H1 (cell line): ENCODE data around the gene ZBTB33. TPM values are rescaled to one million over a fixed set of nuclear protein-coding genes. Genes with fewer than 3 reads are reported as not detected.

Experiments used
- CTCF ChIA-PET: fragments of 300-600 bp; sonication (Branson Sonifier 250); formaldehyde crosslinking; loops from one replicate; lab custom pipeline; 2021; ENCODE audit not compliant: partially characterized antibody; lab: Charles Lee
- POLR2A ChIA-PET: fragments of 300-600 bp; sonication (Branson Sonifier 250); formaldehyde crosslinking; loops from one replicate; lab custom pipeline; 2021; ENCODE audit warnings: inconsistent platforms; ENCODE audit not compliant: partially characterized antibody; lab: Charles Lee
- DNase-seq, 2 experiments: peaks; one replicate each; pipeline versions ENCODE4 v3.0.0 to v3.0.0-alpha.2; 2010 to 2022; ENCODE audit warnings: low spot score in 2 of 2, low read depth in 1 of 2, mixed read lengths in 1 of 2
- FAIRE-seq: peaks from 2 replicates; lab custom pipeline; 2011; peaks lifted over from hg19 to GRCh38; lab: Jason Lieb, UNC
- H2AFZ ChIP-seq: 2 replicates; pipeline ENCODE4 v1.8.1; 2012; ENCODE audit warnings: low read length, inconsistent platforms
- H2AK5ac ChIP-seq: 2 replicates; pipeline ENCODE4 v1.6.1; 2013; ENCODE audit warnings: low read depth, low read length
- H2BK120ac ChIP-seq: replicated peaks from 2 replicates; pipeline ENCODE3; 2013; ENCODE audit warnings: low read depth, low read length, inconsistent platforms
- H2BK12ac ChIP-seq: 2 replicates; pipeline ENCODE4 v1.6.1; 2013; ENCODE audit warnings: low read depth, low read length
- H2BK15ac ChIP-seq: 2 replicates; pipeline ENCODE4 v1.6.1; 2013; ENCODE audit warnings: low read length
- H2BK20ac ChIP-seq: 2 replicates; pipeline ENCODE4 v1.6.1; 2013; ENCODE audit warnings: low read length
- H2BK5ac ChIP-seq: 2 replicates; pipeline ENCODE4 v1.6.1; 2013; ENCODE audit warnings: low read depth, low read length
- H3K14ac ChIP-seq: 2 replicates; pipeline ENCODE4 v1.6.1; 2013; ENCODE audit warnings: inconsistent platforms; ENCODE audit not compliant: insufficient read length
- H3K18ac ChIP-seq: 2 replicates; pipeline ENCODE4 v1.6.1; 2013; ENCODE audit warnings: low read length; ENCODE audit errors: extremely low read depth
- H3K23ac ChIP-seq: 2 replicates; pipeline ENCODE4 v1.6.1; 2013; ENCODE audit warnings: inconsistent platforms; ENCODE audit not compliant: insufficient read length
- H3K23me2 ChIP-seq: 2 replicates; pipeline ENCODE4 v1.6.1; 2013; ENCODE audit warnings: low read depth, low read length
- H3K27ac ChIP-seq: 2 replicates; pipeline ENCODE4 v1.6.1; 2011; ENCODE audit warnings: low read depth, low read length, inconsistent platforms
- H3K27me3 ChIP-seq, 4 experiments: replicated peaks in 1 of 4; 1 replicate in 1 of 4; 2 replicates in 3 of 4; pipeline versions ENCODE4 v1.6.1 to v1.8.1; 2011 to 2013; ENCODE audit warnings: low read length in 3 of 4, mild to moderate bottlenecking in 3 of 4, inconsistent platforms in 2 of 4, mixed read lengths in 2 of 4, moderate library complexity in 1 of 4; ENCODE audit not compliant: control insufficient read depth in 3 of 4, insufficient read depth in 3 of 4; ENCODE audit errors: extremely low read depth in 1 of 4
- H3K36me3 ChIP-seq, 4 experiments: 2 replicates each; pipeline versions ENCODE4 v1.6.1 to v1.8.1; 2011 to 2013; ENCODE audit warnings: mild to moderate bottlenecking in 4 of 4, low read length in 3 of 4, moderate library complexity in 2 of 4, control low read depth in 1 of 4, inconsistent platforms in 1 of 4; ENCODE audit not compliant: insufficient read depth in 4 of 4, control insufficient read depth in 2 of 4
- H3K4ac ChIP-seq: replicated peaks from 2 replicates; pipeline ENCODE3; 2013; ENCODE audit warnings: low read length, low read depth, mixed read lengths, inconsistent platforms; ENCODE audit not compliant: insufficient read length
- H3K4me1 ChIP-seq, 4 experiments: replicated peaks in 1 of 4; 1 replicate in 1 of 4; 2 replicates in 3 of 4; pipeline versions ENCODE4 v1.6.1 to v1.8.1; 2011 to 2013; ENCODE audit warnings: low read length in 3 of 4, inconsistent platforms in 2 of 4, mixed read lengths in 1 of 4; ENCODE audit not compliant: insufficient read depth in 4 of 4, control insufficient read depth in 3 of 4
- H3K4me2 ChIP-seq, 2 experiments: 2 replicates each; pipeline versions ENCODE4 v1.6.1 to v1.8.1; 2011 to 2013; ENCODE audit warnings: low read depth in 2 of 2, low read length in 2 of 2, control low read depth in 1 of 2, inconsistent platforms in 1 of 2, mild to moderate bottlenecking in 1 of 2; ENCODE audit not compliant: insufficient read depth in 1 of 2
- H3K4me3 ChIP-seq, 4 experiments: fragments of 200-600, 300-600 bp in 1 of 4; sonication (generic), shearing (Covaris generic), sonication (Bioruptor Twin) in 1 of 4; 2 replicates each; pipeline versions ENCODE4 v1.5.1 to v1.8.1; 2011 to 2016; ENCODE audit warnings: low read length in 4 of 4, low read depth in 3 of 4, control low read depth in 2 of 4, inconsistent platforms in 2 of 4, mild to moderate bottlenecking in 2 of 4, mixed read lengths in 1 of 4, moderate library complexity in 1 of 4; ENCODE audit not compliant: insufficient read depth in 2 of 4; ENCODE audit errors: extremely low read depth in 1 of 4
- H3K56ac ChIP-seq: replicated peaks from 2 replicates; pipeline ENCODE3; 2013; ENCODE audit warnings: low read depth, mild to moderate bottlenecking, mixed read lengths, low read length, inconsistent platforms; ENCODE audit not compliant: insufficient read length
- H3K79me1 ChIP-seq: 2 replicates; pipeline ENCODE4 v1.6.1; 2013; ENCODE audit warnings: low read depth, low read length, control low read depth
- H3K79me2 ChIP-seq, 2 experiments: 2 replicates each; pipeline versions ENCODE4 v1.6.1 to v1.8.1; 2012 to 2013; ENCODE audit warnings: low read length in 2 of 2, mild to moderate bottlenecking in 2 of 2, inconsistent platforms in 1 of 2; ENCODE audit not compliant: insufficient read depth in 2 of 2, control insufficient read depth in 1 of 2
- H3K9ac ChIP-seq, 4 experiments: replicated peaks in 1 of 4; 1 replicate in 1 of 4; 2 replicates in 3 of 4; pipeline versions ENCODE4 v1.6.1 to v1.8.1; 2011 to 2013; ENCODE audit warnings: low read depth in 3 of 4, low read length in 3 of 4, control low read depth in 2 of 4, mild to moderate bottlenecking in 2 of 4, moderate library complexity in 2 of 4, inconsistent platforms in 1 of 4; ENCODE audit errors: extremely low read depth in 1 of 4
- H3K9me3 ChIP-seq, 2 experiments: 2 replicates each; pipeline versions ENCODE4 v1.6.1 to v1.8.1; 2012 to 2013; ENCODE audit warnings: mild to moderate bottlenecking in 2 of 2, moderate library complexity in 2 of 2, control low read depth in 1 of 2, inconsistent platforms in 1 of 2, low read depth in 1 of 2, low read length in 1 of 2, mixed read lengths in 1 of 2; ENCODE audit not compliant: insufficient read depth in 2 of 2
- H4K20me1 ChIP-seq, 2 experiments: replicated peaks in 1 of 2; 2 replicates each; pipeline versions ENCODE3 to v1.8.1; 2011 to 2013; ENCODE audit warnings: inconsistent platforms in 2 of 2, low read length in 2 of 2, mild to moderate bottlenecking in 1 of 2; ENCODE audit not compliant: insufficient read depth in 2 of 2, control insufficient read depth in 1 of 2
- H4K5ac ChIP-seq: 2 replicates; pipeline ENCODE4 v1.6.1; 2013; ENCODE audit warnings: low read length, low read depth, mixed read lengths, inconsistent platforms; ENCODE audit not compliant: insufficient read length
- H4K8ac ChIP-seq: 2 replicates; pipeline ENCODE4 v1.8.0; 2013; ENCODE audit warnings: mild to moderate bottlenecking, moderate library complexity, low read length, inconsistent platforms; ENCODE audit not compliant: insufficient read depth; ENCODE audit errors: extremely low read depth
- H4K91ac ChIP-seq: replicated peaks from 2 replicates; pipeline ENCODE3; 2013; ENCODE audit warnings: low read length, mixed read lengths, inconsistent platforms; ENCODE audit not compliant: insufficient read length
- ASH2L ChIP-seq: fragments of 200-600, 300-600 bp; sonication (generic); IDR thresholded peaks from one replicate; pipeline ENCODE4 v1.7.1; 2017; ENCODE audit warnings: low read length
- TAF1 ChIP-seq: IDR thresholded peaks from 2 replicates; pipeline ENCODE4 v1.6.1; 2011; ENCODE audit warnings: mild to moderate bottlenecking, low read depth, low read length
- TAF7 ChIP-seq: optimal IDR thresholded peaks from 2 replicates; pipeline ENCODE3; 2011; ENCODE audit warnings: low read depth, mild to moderate bottlenecking, inconsistent platforms, low read length, moderate library complexity, borderline replicate concordance
- TEAD4 ChIP-seq: IDR thresholded peaks from 2 replicates; pipeline ENCODE4 v1.6.1; 2012; ENCODE audit warnings: low read depth, low read length, inconsistent platforms, mixed read lengths
- YY1 ChIP-seq: IDR thresholded peaks from 2 replicates; pipeline ENCODE4 v1.6.1; 2011; ENCODE audit warnings: low read depth, mild to moderate bottlenecking, low read length
- WGBS, 2 experiments: shearing (Covaris generic) in 1 of 2; methylation state at CpG; one replicate each; pipeline versions ENCODE4 v1.1.6 to v1.1.7; 2013 to 2015; ENCODE audit warnings: low lambda C conversion rate in 2 of 2, mixed read lengths in 2 of 2, inconsistent platforms in 1 of 2, low coverage in 1 of 2, missing lambda C conversion rate in 1 of 2; ENCODE audit not compliant: insufficient replicate concordance in 2 of 2, insufficient coverage in 1 of 2, insufficient read length in 1 of 2; ENCODE audit errors: extremely low coverage in 1 of 2, missing lambda C conversion rate in 1 of 2; 5-methylcytosine and 5-hydroxymethylcytosine counted together
- polyA plus RNA-seq, 7 experiments: library from polyadenylated mRNA; depleted of rRNA in 3 of 7; stranded (reverse) in 5 of 7; unstranded in 2 of 7; fragments of >200 nt in 5 of 7; fragments of 200-250 nt in 2 of 7; gene quantifications; 1 replicate in 5 of 7; 2 replicates in 1 of 7; 4 replicates in 1 of 7; pipeline versions ENCODE4 v1.2.1 to v1.2.3, GENCODE V29; 2011 to 2013; ENCODE audit warnings: missing spikeins in 2 of 7, mixed read lengths in 2 of 7
- total RNA-seq: library from RNA; stranded (reverse); fragmentation: NEBNext Ultra II Directional; extraction: Animal tissue kit (Norgen Biotek cat#: 25700); gene quantifications from 2 replicates; pipeline ENCODE4 v1.2.1, GENCODE V29; 2021
- TF ChIP-seq, protein P1 (sequence below): IDR thresholded peaks from 2 replicates; pipeline ENCODE4 v1.6.1; 2012; ENCODE audit warnings: inconsistent platforms

Gene ZBTB33
- total and polyA plus RNA-seq, 2 of the 8 experiments (the other 6 are each of a cell fraction or from before 2014, with no cell fraction given): 3.4 to 14.9 TPM

DNA sequence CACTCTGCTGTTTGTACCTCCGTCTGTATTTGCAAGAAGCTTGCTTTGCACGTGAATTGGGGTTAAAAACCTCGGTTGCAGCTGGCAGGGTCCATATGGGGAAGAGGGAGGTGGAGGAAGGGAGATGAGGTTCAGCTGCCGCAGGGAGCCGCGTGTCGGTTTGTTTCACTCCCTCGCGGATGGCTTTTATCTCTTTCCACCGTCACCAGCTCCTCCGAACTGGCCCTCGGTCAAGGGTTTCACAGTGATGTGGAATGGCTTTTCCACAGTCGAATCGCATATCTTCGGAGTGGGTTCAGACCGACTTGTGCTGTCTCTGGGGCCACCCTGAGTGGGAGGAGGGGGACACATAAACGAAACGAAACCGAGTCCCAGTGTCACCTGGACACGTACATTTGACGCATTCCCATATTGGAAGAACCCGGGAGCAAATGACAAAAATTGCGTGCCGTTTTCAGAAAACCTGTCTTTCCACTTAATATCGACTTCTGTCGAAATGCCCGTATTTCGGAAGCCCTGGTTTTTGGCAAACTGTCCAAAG lies 929 bp downstream of the ZBTB33 start:
- no peak overlapping the region for H3K18ac ChIP-seq

More for the DNA sequence above, 929 bp downstream of the ZBTB33 start:
- Histone ChIP-seq H2BK5ac (no peak overlapping the region), H3K9me3 (no peaks in the 10 kb centered on the region), H3K56ac (peak overlapping the region; percentile 30), H4K20me1 (no peaks in the 10 kb centered on the region), H3K4me2 (peak overlapping the region; percentile 71 to 94), H3K23ac (no peak overlapping the region), H3K9ac (peak overlapping the region; percentile 62 to 92 (median 76)), H3K27me3 (no peaks in the 10 kb centered on the region; a peak in 2 of 7 replicates), H3K36me3 (peaks cover 0 to 20% (median 9%) of the 10 kb centered on the region in 4 experiments; a peak in 5 of 8 replicates), H3K79me1 (no peaks in the 10 kb centered on the region), H4K5ac (no peak overlapping the region), H2AFZ (no peak overlapping the region), H3K23me2 (no peaks in the 10 kb centered on the region; the same call in 1 of the 2 replicates), H2BK20ac (no peak overlapping the region), H3K4me1 (no peaks in the 10 kb centered on the region), H3K79me2 (peaks cover 0 to 12% of the 10 kb centered on the region in 2 experiments; a peak in 2 of 4 replicates), H2BK120ac (no peak overlapping the region), H3K4ac (peak overlapping the region; percentile 69), H4K91ac (no peak overlapping the region), H2AK5ac (no peak overlapping the region), H4K8ac (peak overlapping the region; percentile 93; the same call in 1 of the 2 replicates), H2BK15ac (no peak overlapping the region), H3K4me3 (peak overlapping the region; percentile 78 to 95 (median 88)), H3K14ac (no peak overlapping the region), H2BK12ac (no peak overlapping the region), H3K27ac (no peak overlapping the region)
- TF ChIP-seq, protein P1, sequence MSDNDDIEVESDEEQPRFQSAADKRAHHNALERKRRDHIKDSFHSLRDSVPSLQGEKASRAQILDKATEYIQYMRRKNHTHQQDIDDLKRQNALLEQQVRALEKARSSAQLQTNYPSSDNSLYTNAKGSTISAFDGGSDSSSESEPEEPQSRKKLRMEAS: peak; percentile 27; the same call in 1 of the 2 replicates
- TF ChIP-seq ASH2L (peak; percentile 12), TAF1 (0 out of 2 replicates have a peak, but pooled peaks have one; percentile 10), TAF7 (no peak), TEAD4 (no peak), YY1 (no peak)
- POLR2A ChIA-PET: interaction anchor here (0.6 to 1.8 kb wide), 6 partner anchors 9 to 646 kb away, joined by 3 to 6 read pairs (median 3); no protein-coding TSS in a partner anchor
- DNase-seq (no peak), FAIRE-seq (no peak)
- CTCF ChIA-PET: interaction anchor here (1.0 to 1.7 kb wide), 6 partner anchors 11 to 50 kb away, joined by 3 to 8 read pairs (median 4); no protein-coding TSS in a partner anchor
- WGBS, 2 experiments: 6% methylated on average over 9 of the region's 28 CpGs; no CpG with 5 or more reads in 1 of the 2 experiments
